ENCODE data around the gene LRRC43. TPM values are rescaled to one million over a fixed set of nuclear protein-coding genes. Genes with fewer than 3 reads are reported as not detected.

LRRC43 gene
- total and polyA plus RNA-seq, 2 of the 4 experiments (the other 2 are of a cell fraction), result 0.26 to 0.36 TPM

- Histone ChIP-seq H3K36me3 (ENCODE audit: control insufficient read depth, insufficient read depth, low read length) (no peaks in the 10 kb centered on the region), H3K56ac (ENCODE audit: extremely low read depth, insufficient read depth, low read length) (no peak overlapping the region), H2AFZ (replicated peaks; ENCODE audit: low read length, poor library complexity) (no peak overlapping the region), H3K4me1 (ENCODE audit: control insufficient read depth, insufficient read depth, low read length) (peaks cover 5% of the 10 kb centered on the region; the same call in 1 of the 2 replicates), H3K9me1 (ENCODE audit: insufficient read depth, low read length) (no peaks in the 10 kb centered on the region), H4K91ac (ENCODE audit: insufficient read depth, low read depth, low read length) (no peak overlapping the region), H3K27ac (ENCODE audit: insufficient read depth, low read length) (no peak overlapping the region), H3K4me2 (ENCODE audit: low read depth, low read length) (no peak overlapping the region), H4K5ac (ENCODE audit: low read depth, low read length) (no peak overlapping the region), H4K20me1 (ENCODE audit: insufficient read depth, low read length) (peaks cover 4% of the 10 kb centered on the region; the same call in 1 of the 2 replicates), H3K14ac (replicated peaks; ENCODE audit: low read depth, low read length) (no peak overlapping the region), H2BK20ac (ENCODE audit: low read depth, low read length) (no peak overlapping the region), H3K9ac (ENCODE audit: low read depth, low read length) (no peak overlapping the region), H3K9me3 (ENCODE audit: control insufficient read depth, insufficient read depth, low read length) (0 out of 2 replicates have a peak, but pooled peaks cover 2% of the 10 kb centered on the region), H3K18ac (ENCODE audit: low read depth, low read length) (no peak overlapping the region), H3K4me3 (ENCODE audit: insufficient read depth, low read depth, low read length) (no peak overlapping the region), H3K79me1 (ENCODE audit: low read depth in 1 of 2, low read length in 2 of 2) (no peaks in the 10 kb centered on the region), H2AK5ac (ENCODE audit: low read depth, low read length) (peak overlapping the region; percentile 15; the same call in 1 of the 2 replicates), H2BK5ac (ENCODE audit: low read depth, low read length, poor library complexity, severe bottlenecking) (no peak overlapping the region), H4K8ac (ENCODE audit: low read depth in 2 of 2, low read length in 2 of 2) (no peak overlapping the region), H3K27me3 (ENCODE audit: control insufficient read depth, insufficient read depth, low read length) (no peaks in the 10 kb centered on the region), H2BK120ac (ENCODE audit: low read depth, low read length) (no peak overlapping the region), H2BK15ac (ENCODE audit: low read depth, low read length) (no peak overlapping the region), H3K4ac (ENCODE audit: low read depth, low read length) (no peak overlapping the region), H3K23ac (ENCODE audit: low read depth, low read length) (no peak overlapping the region), H2AK9ac (replicated peaks; ENCODE audit: low read depth, low read length, poor library complexity) (no peak overlapping the region)
- dilution Hi-C loops (cut with HindIII; ENCODE audit: low sequenced_read_pairs, unreplicated experiment) (no loop called here), intact Hi-C loops (cut with micrococcal nuclease) (no loop called here), in situ Hi-C loops (cut with MboI; ENCODE audit: low sequenced_read_pairs) (no loop called here)
- POLR2A ChIA-PET (ENCODE audit: unreplicated experiment), result no interaction called here
- CTCF ChIA-PET, result no interaction called here
- no peak for ATAC-seq (ENCODE audit: low read depth)
- DNase-seq, result no peak
- BruUV-seq (replicated peaks), result no TSS peak
- no CpG with 5 or more reads among the region's 18 CpGs for WGBS, 2 experiments (ENCODE audit: extremely low coverage in 2 of 2, insufficient read length in 1 of 2)
- no peak for TF ChIP-seq MAZ (IDR thresholded peaks at IDR 0.05; ENCODE audit: borderline replicate concordance, low read depth, low read length)
- no peak for TF ChIP-seq MXI1 (IDR thresholded peaks at IDR 0.05; ENCODE audit: borderline replicate concordance, low read depth, low read length)
- no peak for TF ChIP-seq RCOR1 (IDR thresholded peaks at IDR 0.05; ENCODE audit: insufficient replicate concordance, low read length)
- no peak for TF ChIP-seq CHD1 (IDR thresholded peaks at IDR 0.05; ENCODE audit: low read depth, low read length)
- TF ChIP-seq RFX5 (IDR thresholded peaks at IDR 0.05; ENCODE audit: low read depth, low read length), result no peak
- no peak for TF ChIP-seq NFE2L2 (IDR thresholded peaks at IDR 0.05; ENCODE audit: low read depth, low read length)
- TF ChIP-seq CEBPB (IDR thresholded peaks at IDR 0.05; ENCODE audit: low read depth, low read length), result no peak
- no peak for TF ChIP-seq ELK1 (IDR thresholded peaks at IDR 0.05; ENCODE audit: borderline replicate concordance, low read depth, low read length)
- TF ChIP-seq POLR2A (IDR thresholded peaks at IDR 0.05; ENCODE audit: low read depth, low read length), result no peak
- TF ChIP-seq BHLHE40 (IDR thresholded peaks at IDR 0.05; ENCODE audit: low read depth, low read length), result no peak
- TF ChIP-seq SMC3 (IDR thresholded peaks at IDR 0.05; ENCODE audit: low read depth, low read length), result no peak
- TF ChIP-seq MAFK (IDR thresholded peaks at IDR 0.05; ENCODE audit: low read depth, low read length), result no peak
- no peak for TF ChIP-seq FOS (IDR thresholded peaks at IDR 0.05; ENCODE audit: low read depth, low read length)
- TF ChIP-seq, protein P1, sequence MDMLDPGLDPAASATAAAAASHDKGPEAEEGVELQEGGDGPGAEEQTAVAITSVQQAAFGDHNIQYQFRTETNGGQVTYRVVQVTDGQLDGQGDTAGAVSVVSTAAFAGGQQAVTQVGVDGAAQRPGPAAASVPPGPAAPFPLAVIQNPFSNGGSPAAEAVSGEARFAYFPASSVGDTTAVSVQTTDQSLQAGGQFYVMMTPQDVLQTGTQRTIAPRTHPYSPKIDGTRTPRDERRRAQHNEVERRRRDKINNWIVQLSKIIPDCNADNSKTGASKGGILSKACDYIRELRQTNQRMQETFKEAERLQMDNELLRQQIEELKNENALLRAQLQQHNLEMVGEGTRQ (IDR thresholded peaks at IDR 0.05; ENCODE audit: low read depth, low read length), result no peak
- TF ChIP-seq RAD21 (IDR thresholded peaks at IDR 0.05; ENCODE audit: low read length), result no peak
- TF ChIP-seq CTCF (conservative IDR thresholded peaks at IDR 0.05; ENCODE audit: low read depth, low read length), result no peak
Measured at GRCh38 chr12:122184517-122184916, 1.6 kb downstream of the LRRC43 start.

Data from IMR-90 (cell line).